Measurements from ENCODE around the gene MMD2.

The MMD2 gene

DNA sequence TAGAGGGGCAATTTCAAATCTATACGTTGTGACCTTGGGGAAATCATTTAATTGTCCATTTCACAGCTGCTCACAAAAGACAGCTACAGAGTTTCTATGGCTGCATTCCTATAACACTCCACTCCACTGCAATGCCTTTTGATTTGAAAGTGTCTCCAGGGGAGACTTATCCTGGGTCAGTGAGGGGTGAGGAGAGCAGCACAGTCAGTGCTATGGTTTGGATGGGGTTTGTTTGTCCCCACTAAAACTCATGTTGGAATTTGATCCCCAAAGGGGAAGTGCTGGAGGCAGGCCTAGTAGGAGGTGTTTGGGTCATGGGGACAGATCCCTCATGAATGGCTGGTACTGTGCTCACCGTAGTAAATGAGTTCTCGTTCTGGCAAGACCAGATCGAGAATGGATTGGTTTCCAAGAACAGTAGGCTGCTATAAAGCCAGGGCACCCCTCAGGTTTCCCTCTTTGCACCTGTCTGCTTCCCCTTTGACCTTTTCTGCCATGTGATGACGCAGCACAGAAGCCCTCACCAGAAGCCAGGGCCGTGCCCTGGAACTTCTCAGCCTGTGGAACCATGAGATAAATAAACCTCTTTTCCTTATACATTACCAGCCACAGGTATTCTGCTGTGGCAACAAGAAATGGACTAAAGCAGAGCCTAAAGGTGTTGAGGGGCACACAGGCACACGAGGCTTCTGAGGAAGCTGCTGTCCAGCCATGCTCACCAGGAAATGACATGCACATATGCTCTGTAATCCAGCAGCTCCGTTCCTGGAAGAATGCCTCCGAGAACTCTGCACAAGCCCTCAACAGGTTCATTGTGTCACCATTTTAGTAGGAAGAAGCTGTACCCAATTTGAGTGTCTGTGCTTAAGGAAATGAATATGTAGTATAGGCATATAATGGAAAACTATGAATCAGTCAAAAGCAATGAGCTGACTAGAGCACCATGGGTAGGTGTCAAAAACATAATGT lies 92.2 kb downstream of the MMD2 start:
- no peak for DNase-seq

- no peak for DNase-seq
Observed at GRCh38 chr7:4862156-4862555, 96.8 kb downstream of the MMD2 start.

DNA sequence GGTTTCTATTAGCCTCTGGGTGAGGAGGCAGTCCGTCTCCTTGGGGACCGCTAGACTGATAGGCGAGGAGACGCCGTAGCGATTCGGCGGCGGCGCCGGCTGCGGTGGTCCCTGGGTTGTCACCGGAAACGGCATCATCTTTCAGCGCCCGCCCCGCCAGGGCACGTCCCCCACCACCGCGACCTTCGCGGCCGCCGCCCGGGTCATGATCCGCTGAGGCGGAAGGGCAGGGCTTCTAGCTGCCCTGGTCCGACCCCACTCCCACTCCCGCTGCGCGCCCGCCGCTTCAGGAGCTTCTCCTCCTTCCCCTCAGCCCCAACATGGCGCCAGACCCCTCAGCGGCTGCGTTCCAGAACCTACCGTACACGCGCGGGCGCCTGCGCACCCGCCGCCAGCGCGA lies 97.3 kb downstream of the MMD2 start, which contains the start of gene PAPOLB:
Gene PAPOLB (minus strand): TSS at position 358 of the 400 bp plus-strand sequence. CDS start 220 bp downstream, at position 138.
- DNase-seq, result peak; percentile 58

GRCh38 chr7:4861227-4861626 lies 97.8 kb downstream of the MMD2 start:
- DNase-seq, result peak; percentile 74

GRCh38 chr7:4857189-4857588 lies 101.8 kb downstream of the MMD2 start:
- no peak for DNase-seq

- DNase-seq, result no peak
Observed at GRCh38 chr7:4856336-4857057, 102.5 kb downstream of the MMD2 start.

All from MV-4-11 (cell line).